ENCODE measurements around the gene C21orf58.

DNA sequence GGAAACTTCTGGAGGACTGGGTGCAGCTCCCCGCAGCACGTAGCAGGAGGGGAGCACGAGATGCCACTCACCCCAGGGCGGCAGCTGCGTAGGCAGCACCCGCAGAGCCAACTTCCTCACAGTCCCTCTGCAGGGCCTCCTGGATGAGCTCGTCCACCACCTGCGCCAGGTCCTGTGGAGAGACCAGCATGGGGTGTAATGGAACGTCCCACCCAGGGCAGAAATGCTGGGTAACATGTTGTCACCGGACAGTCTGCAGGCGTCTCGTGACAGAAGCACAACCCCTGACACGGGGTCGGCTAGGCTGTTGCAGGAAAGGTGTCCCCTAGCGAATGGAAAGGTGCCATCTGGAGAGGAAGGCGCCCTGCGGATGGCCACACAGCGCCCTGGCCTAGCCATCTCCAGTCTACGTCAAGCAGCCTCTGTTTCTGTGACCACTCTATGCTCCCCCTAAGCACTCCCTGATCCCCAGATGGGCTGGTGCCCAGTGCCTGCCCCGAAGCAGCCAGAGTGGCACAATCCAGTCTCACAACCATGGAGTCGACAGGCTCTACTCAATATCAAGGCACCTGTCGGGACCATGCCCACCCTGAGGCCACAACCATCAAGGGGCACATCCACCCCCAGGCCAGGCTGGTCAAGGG, 59.5 kb downstream of the C21orf58 start:
- no peak for TF ChIP-seq POLR2AphosphoS5 (IDR thresholded peaks at IDR 0.05)
- no peak for TF ChIP-seq POLR2A (IDR thresholded peaks at IDR 0.05)
